ENCODE results near the gene KIF26B. TPM values are rescaled to one million over a fixed set of nuclear protein-coding genes. Genes with fewer than 3 reads are reported as not detected.

KIF26B gene
- total RNA-seq, 3 donors from 2014 or later (not counting 1 experiment from before 2014, with no cell fraction given), result 0.16 to 0.96 (median 0.18) TPM

- no peaks in the 10 kb centered on the region for H3K27me3 ChIP-seq (ENCODE audit: control insufficient read depth, insufficient read depth, low read length)
- H3K4me1 Mint-ChIP-seq, result no peaks in the 10 kb centered on the region
- no peaks in the 10 kb centered on the region for H3K36me3 Mint-ChIP-seq
- no peak overlapping the region for H3K4me3 ChIP-seq (ENCODE audit: low read length)
- H3K27me3 Mint-ChIP-seq (ENCODE audit: low read depth in 2 of 2), result peaks cover 4 to 6% of the 10 kb centered on the region in 2 donors
- H3K4me3 Mint-ChIP-seq, result no peak overlapping the region
- no peak overlapping the region for H3K27ac ChIP-seq (ENCODE audit: low read length)
- no peaks in the 10 kb centered on the region for H3K9me3 ChIP-seq (ENCODE audit: control insufficient read depth, insufficient read depth, low read length)
- ATAC-seq, result no peak
- H3K9me3 Mint-ChIP-seq, result peaks cover 0 to 5% of the 10 kb centered on the region in 2 donors
- H3K4me1 ChIP-seq (ENCODE audit: control insufficient read depth, insufficient read depth, low read length), result no peaks in the 10 kb centered on the region
- intact Hi-C loops (cut with micrococcal nuclease), result no loop called here
- no peak overlapping the region for H3K27ac Mint-ChIP-seq
- 94% methylated on average over 7 of the region's 9 CpGs for WGBS (ENCODE audit: insufficient coverage)
- no peak for TF ChIP-seq CTCF (IDR thresholded peaks at IDR 0.05)
- DNase-seq, result no peak
- no peaks in the 10 kb centered on the region for H3K36me3 ChIP-seq (ENCODE audit: control insufficient read depth, insufficient read depth, low read length)
Observed at GRCh38 chr1:245432228-245432875, 277.6 kb downstream of the KIF26B start.

DNA sequence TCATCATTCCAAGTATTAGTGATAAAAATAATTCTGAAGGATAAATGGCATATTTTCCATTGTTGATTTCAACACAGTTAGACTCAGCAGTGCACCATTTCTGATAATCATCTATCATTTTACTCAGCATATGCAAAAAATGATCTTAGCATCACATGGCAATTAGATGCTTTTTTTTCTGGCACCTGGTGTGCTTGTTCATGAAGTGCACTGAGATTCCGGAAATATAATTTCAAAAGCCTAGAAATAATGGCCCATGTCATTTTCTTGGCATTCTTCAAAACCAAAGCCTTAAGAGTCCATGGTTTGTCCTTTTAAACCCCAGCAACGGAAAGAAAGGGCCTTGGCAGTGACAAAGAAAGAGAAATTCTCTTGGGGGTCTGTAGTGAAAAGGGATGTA, 278.8 kb downstream of the KIF26B start:
- Mint-ChIP-seq H3K9me3 (peaks cover 0 to 5% of the 10 kb centered on the region in 2 donors), H3K27ac (no peak overlapping the region), H3K4me3 (no peak overlapping the region), H3K36me3 (no peaks in the 10 kb centered on the region), H3K27me3 (ENCODE audit: low read depth in 2 of 2) (peaks cover 6 to 18% of the 10 kb centered on the region in 2 donors), H3K4me1 (no peaks in the 10 kb centered on the region)
- Histone ChIP-seq H3K27me3 (ENCODE audit: control insufficient read depth, insufficient read depth, low read length) (no peaks in the 10 kb centered on the region), H3K9me3 (ENCODE audit: control insufficient read depth, insufficient read depth, low read length) (no peaks in the 10 kb centered on the region), H3K4me3 (ENCODE audit: low read length) (no peak overlapping the region), H3K27ac (ENCODE audit: low read length) (no peak overlapping the region), H3K4me1 (ENCODE audit: control insufficient read depth, insufficient read depth, low read length) (no peaks in the 10 kb centered on the region), H3K36me3 (ENCODE audit: control insufficient read depth, insufficient read depth, low read length) (no peaks in the 10 kb centered on the region)
- intact Hi-C loops (cut with micrococcal nuclease), result no loop called here
- 50% methylated on average over 2 of the region's 2 CpGs for WGBS (ENCODE audit: insufficient coverage)
- ATAC-seq (no peak), DNase-seq (no peak)
- no peak for TF ChIP-seq CTCF (IDR thresholded peaks at IDR 0.05)

DNA sequence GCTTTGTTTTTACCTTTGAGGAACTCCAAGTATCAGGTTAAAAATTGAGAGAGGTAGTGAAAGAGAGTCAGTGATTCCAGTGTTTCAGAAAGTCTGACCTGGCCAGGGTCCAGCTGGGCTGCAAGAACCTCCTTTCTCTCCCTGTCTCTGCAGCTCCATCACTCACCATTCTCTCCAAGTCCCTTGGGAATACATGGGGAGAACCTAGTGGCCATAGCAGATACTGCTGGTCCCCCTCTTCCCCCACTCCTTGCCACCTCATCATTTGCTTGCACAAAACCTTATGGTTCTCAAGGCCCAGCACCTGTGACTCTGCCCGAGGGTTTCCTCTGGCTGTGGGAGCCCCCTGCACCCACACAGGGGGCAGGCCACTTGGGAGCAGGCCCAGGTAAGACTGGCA, 279.5 kb downstream of the KIF26B start:
- Histone ChIP-seq H3K4me1 (ENCODE audit: control insufficient read depth, insufficient read depth, low read length) (no peaks in the 10 kb centered on the region), H3K27me3 (ENCODE audit: control insufficient read depth, insufficient read depth, low read length) (no peaks in the 10 kb centered on the region), H3K4me3 (ENCODE audit: low read length) (no peak overlapping the region), H3K9me3 (ENCODE audit: control insufficient read depth, insufficient read depth, low read length) (no peaks in the 10 kb centered on the region), H3K36me3 (ENCODE audit: control insufficient read depth, insufficient read depth, low read length) (no peaks in the 10 kb centered on the region), H3K27ac (ENCODE audit: low read length) (no peak overlapping the region)
- DNase-seq, result no peak
- Mint-ChIP-seq H3K27ac (no peak overlapping the region), H3K9me3 (peaks cover 0 to 5% of the 10 kb centered on the region in 2 donors), H3K27me3 (ENCODE audit: low read depth in 2 of 2) (peaks cover 7 to 25% of the 10 kb centered on the region in 2 donors), H3K4me1 (no peaks in the 10 kb centered on the region), H3K36me3 (no peaks in the 10 kb centered on the region), H3K4me3 (no peak overlapping the region)
- intact Hi-C loops (cut with micrococcal nuclease), result no loop called here
- ATAC-seq, result no peak
- 67% methylated on average over 1 of the region's 1 CpG for WGBS (ENCODE audit: insufficient coverage)
- no peak for TF ChIP-seq CTCF (IDR thresholded peaks at IDR 0.05)

DNA sequence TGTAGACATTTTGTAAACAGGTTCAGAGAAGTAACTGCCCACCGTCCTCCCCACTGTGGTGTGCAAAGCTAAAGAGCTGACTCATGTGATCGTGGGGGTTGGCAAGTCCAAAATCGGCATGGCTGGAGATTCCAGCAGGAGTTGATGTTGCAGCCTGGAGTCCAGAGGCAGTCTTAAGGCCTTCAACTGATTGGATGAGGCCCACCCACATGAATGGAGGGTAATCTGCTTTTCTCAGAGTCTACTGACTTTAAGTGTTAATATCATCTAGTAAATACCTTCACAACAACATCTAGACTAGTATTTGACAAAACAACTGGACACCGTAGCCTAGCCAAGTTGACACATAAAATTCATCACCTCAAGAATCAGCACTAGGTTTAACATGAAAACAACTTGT, 281.6 kb downstream of the KIF26B start:
- intact Hi-C loops (cut with micrococcal nuclease), result no loop called here
- Mint-ChIP-seq H3K36me3 (no peaks in the 10 kb centered on the region), H3K27me3 (ENCODE audit: low read depth in 2 of 2) (peaks cover 13 to 40% of the 10 kb centered on the region in 2 donors), H3K4me1 (peaks cover 2 to 3% of the 10 kb centered on the region in 2 donors), H3K27ac (no peak overlapping the region), H3K4me3 (no peak overlapping the region), H3K9me3 (peaks cover 0 to 5% of the 10 kb centered on the region in 2 donors)
- Histone ChIP-seq H3K4me3 (ENCODE audit: low read length) (no peak overlapping the region), H3K9me3 (ENCODE audit: control insufficient read depth, insufficient read depth, low read length) (no peaks in the 10 kb centered on the region), H3K27ac (ENCODE audit: low read length) (no peak overlapping the region), H3K4me1 (ENCODE audit: control insufficient read depth, insufficient read depth, low read length) (no peaks in the 10 kb centered on the region), H3K27me3 (ENCODE audit: control insufficient read depth, insufficient read depth, low read length) (no peaks in the 10 kb centered on the region), H3K36me3 (ENCODE audit: control insufficient read depth, insufficient read depth, low read length) (no peaks in the 10 kb centered on the region)
- DNase-seq (no peak), ATAC-seq (no peak)
- TF ChIP-seq CTCF (IDR thresholded peaks at IDR 0.05), result no peak
- WGBS (ENCODE audit: insufficient coverage), result 89% methylated on average over 4 of the region's 4 CpGs
